ENCODE results near the gene ATRX. TPM values are rescaled to one million over a fixed set of nuclear protein-coding genes. Genes with fewer than 3 reads are reported as not detected.

The ATRX gene
- total and polyA plus RNA-seq, 2 of the 8 experiments (the other 6 are each of a cell fraction or from before 2014, with no cell fraction given): 28.4 to 97.8 TPM

GRCh38 chrX:77652095-77652494 lies 133.9 kb downstream of the ATRX start:
- Histone ChIP-seq H4K8ac (ENCODE audit: extremely low read depth, insufficient read depth, low read length) (no peak overlapping the region; the same call in 1 of the 2 replicates), H4K5ac (ENCODE audit: insufficient read length, low read depth, low read length) (no peak overlapping the region), H4K91ac (replicated peaks; ENCODE audit: insufficient read length, low read length) (no peak overlapping the region), H2AK5ac (ENCODE audit: low read depth, low read length) (no peak overlapping the region), H3K4me3 (ENCODE audit: extremely low read depth in 1 of 4, insufficient read depth in 2 of 4, low read depth in 3 of 4, low read length in 4 of 4) (no peak overlapping the region), H3K4ac (replicated peaks; ENCODE audit: insufficient read length, low read depth, low read length) (no peak overlapping the region), H3K4me1 (replicated peaks in 1 of 4; ENCODE audit: control insufficient read depth in 3 of 4, insufficient read depth in 4 of 4, low read length in 3 of 4) (no peaks in the 10 kb centered on the region), H3K27me3 (replicated peaks in 1 of 4; ENCODE audit: control insufficient read depth in 3 of 4, extremely low read depth in 1 of 4, insufficient read depth in 3 of 4, low read length in 3 of 4) (no peaks in the 10 kb centered on the region), H3K23me2 (ENCODE audit: low read depth, low read length) (no peaks in the 10 kb centered on the region), H3K23ac (ENCODE audit: insufficient read length) (no peak overlapping the region), H3K56ac (replicated peaks; ENCODE audit: insufficient read length, low read depth, low read length) (no peak overlapping the region), H3K36me3 (ENCODE audit: control insufficient read depth in 2 of 4, insufficient read depth in 4 of 4, low read length in 3 of 4) (peaks cover 2 to 31% (median 7%) of the 10 kb centered on the region in 4 experiments; a peak in 3 of 8 replicates), H2BK5ac (ENCODE audit: low read depth, low read length) (no peak overlapping the region), H2BK20ac (ENCODE audit: low read length) (no peak overlapping the region), H3K9ac (replicated peaks in 1 of 4; ENCODE audit: extremely low read depth in 1 of 4, low read depth in 3 of 4, low read length in 3 of 4) (no peak overlapping the region), H3K18ac (ENCODE audit: extremely low read depth, low read length) (no peak overlapping the region), H3K79me2 (ENCODE audit: control insufficient read depth in 1 of 2, insufficient read depth in 2 of 2, low read length in 2 of 2) (no peaks in the 10 kb centered on the region), H4K20me1 (replicated peaks in 1 of 2; ENCODE audit: control insufficient read depth in 1 of 2, insufficient read depth in 2 of 2, low read length in 2 of 2) (no peaks in the 10 kb centered on the region), H2BK15ac (ENCODE audit: low read length) (no peak overlapping the region), H3K79me1 (ENCODE audit: low read depth, low read length) (no peaks in the 10 kb centered on the region), H3K9me3 (ENCODE audit: insufficient read depth in 2 of 2, low read depth in 1 of 2, low read length in 1 of 2) (no peaks in the 10 kb centered on the region), H2AFZ (ENCODE audit: low read length) (no peak overlapping the region), H3K4me2 (ENCODE audit: insufficient read depth in 1 of 2, low read depth in 2 of 2, low read length in 2 of 2) (no peak overlapping the region), H3K27ac (ENCODE audit: low read depth, low read length) (no peak overlapping the region), H2BK12ac (ENCODE audit: low read depth, low read length) (no peak overlapping the region), H3K14ac (ENCODE audit: insufficient read length) (no peak overlapping the region), H2BK120ac (replicated peaks; ENCODE audit: low read depth, low read length) (no peak overlapping the region)
- DNase-seq (ENCODE audit: low read depth in 1 of 2, low spot score in 2 of 2) (no peak), FAIRE-seq (no peak)
- WGBS, 2 experiments (ENCODE audit: extremely low coverage in 1 of 2, insufficient coverage in 1 of 2, insufficient read length in 1 of 2, insufficient replicate concordance in 2 of 2, low coverage in 1 of 2, low lambda C conversion rate in 2 of 2, missing lambda C conversion rate in 1 of 2): 86% methylated on average over 5 of the region's 5 CpGs; no CpG with 5 or more reads in 1 of the 2 experiments
- CTCF ChIA-PET (ENCODE audit: partially characterized antibody): no interaction called here
- TF ChIP-seq MAX (IDR thresholded peaks at IDR 0.05): no peak
- POLR2A ChIA-PET (ENCODE audit: partially characterized antibody): interaction anchor here (0.6 kb wide), 1 partner anchor 226 kb away, joined by 3 read pairs; no protein-coding TSS in a partner anchor

Measured in H1 (cell line).